Measurements from ENCODE around the gene GAL3ST1.

GAL3ST1 gene

GRCh38 chr22:30531651-30532608 lies 42.5 kb downstream of the GAL3ST1 start:
- DNase-seq: no peak

DNA sequence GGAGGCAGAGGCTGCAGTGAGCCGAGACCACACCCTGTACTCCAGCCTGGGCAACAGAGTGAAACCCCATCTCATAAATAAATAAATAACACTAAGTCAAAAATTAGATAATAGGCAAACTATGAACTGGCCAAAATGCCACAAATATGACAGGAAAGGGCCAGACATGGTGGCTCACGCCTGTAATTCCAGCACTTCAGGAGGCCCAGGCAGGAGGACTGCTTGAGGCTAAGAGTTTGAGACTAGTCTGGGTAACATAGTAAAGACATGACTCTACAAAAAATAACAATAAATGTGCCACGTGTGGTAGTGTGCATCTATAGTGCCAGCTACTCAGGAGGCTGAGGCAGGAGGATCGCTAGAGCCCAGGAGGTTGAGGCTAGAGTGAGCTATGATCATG lies 47.8 kb downstream of the GAL3ST1 start:
- no peak for DNase-seq

DNA sequence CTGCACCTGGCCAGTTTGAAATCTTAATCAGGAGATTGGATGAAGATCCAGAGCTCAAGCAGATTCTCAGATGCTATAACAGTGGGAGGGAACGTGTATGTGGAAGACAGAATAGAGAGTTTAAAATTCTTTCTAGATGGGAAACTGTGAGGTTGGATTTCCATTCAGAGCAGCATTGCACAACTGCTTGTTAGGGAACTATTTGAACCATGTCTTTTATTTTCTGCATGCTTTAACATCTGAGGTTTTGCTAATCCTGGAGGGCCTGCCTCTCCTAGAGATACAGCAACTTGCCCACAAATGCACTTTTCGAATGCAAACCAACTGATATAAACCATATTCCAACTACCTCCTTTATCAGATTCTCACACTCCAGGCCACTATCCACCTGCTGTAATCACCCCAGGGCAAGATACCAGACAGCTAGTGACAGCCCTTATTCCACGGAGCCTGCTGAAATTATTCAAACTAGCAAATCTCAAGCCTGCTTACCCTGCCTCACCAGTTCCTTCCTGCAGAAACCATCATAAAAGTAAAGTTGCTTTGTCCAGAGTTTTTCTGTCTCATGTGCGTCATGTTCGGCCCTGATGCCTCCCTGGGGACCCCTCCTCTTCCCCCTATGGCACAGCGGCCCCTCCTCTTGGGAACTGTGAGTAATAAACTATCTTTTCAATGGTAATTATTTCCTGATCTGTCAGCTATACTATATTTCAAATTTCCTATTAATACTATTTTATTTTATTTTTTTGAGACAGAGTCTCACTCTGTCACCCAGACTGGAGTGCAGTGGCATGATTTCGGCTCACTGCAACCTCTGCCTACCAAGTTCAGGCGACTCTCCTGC lies 50.6 kb downstream of the GAL3ST1 start:
- no peak for DNase-seq

DNA sequence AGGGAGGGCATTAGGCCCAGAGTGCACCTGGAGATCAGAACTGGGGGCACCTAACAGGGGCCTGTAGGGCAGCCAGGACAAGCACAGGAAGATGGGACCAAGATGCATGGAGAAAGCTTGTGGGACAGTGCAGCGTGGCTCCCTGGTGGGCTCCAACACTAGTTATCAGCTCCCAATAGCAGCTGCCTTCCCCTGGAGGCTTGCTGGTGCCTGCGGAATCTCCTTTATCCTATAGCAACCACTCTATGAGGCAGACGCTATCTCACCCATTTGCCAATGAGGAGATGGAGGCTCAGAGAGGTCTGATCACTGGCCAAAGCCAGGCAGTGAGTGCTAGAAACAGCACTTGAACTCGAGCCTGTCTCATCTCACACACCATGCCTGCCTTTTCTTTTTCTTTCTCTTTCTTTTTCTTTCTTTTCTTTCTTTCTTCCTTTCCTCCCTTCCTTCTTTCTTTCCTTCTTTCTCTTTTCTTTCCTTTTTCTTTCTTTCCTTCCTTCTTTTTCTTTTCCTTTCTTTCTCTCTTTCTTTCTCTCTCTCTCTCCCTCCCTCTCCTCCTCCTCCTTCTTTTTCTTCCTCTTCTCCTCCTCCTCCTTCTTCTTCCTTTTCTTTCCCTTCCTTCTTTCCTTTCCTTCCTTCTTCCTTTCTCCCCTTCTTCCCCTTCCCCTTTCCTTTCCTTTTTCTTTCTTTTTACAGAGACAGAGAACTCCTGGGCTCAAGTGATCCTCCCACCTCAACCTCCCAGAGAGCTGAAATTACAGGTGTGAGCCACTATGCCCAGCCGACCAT lies 52.9 kb downstream of the GAL3ST1 start:
- no peak for DNase-seq

- no peak for DNase-seq
Measured at GRCh38 chr22:30519842-30520425, 54.5 kb downstream of the GAL3ST1 start.

GRCh38 chr22:30516731-30517130 lies 57.7 kb downstream of the GAL3ST1 start:
- DNase-seq: no peak

DNA sequence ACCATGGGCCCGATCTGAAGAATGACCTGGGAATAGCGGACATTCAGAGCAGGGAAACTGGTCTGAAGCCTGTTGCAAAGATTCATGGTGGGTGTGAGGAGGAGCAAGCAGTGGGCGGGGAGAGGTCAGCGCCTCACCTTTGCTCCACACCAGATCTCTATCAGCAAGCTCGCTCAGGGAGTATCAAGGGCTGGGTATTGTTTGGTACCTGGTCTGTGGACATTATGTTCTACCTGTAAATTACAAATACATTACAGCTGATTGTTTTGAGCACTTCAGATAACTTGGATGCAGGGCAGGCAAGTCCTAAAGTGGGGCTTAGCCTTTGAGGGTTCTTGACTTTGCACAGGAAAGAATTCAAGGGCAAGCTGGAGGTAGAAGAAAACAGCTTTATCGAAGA lies 58.2 kb downstream of the GAL3ST1 start:
- no peak for DNase-seq

- DNase-seq: no peak
Measured at GRCh38 chr22:30514252-30514651, 60.2 kb downstream of the GAL3ST1 start.

DNA sequence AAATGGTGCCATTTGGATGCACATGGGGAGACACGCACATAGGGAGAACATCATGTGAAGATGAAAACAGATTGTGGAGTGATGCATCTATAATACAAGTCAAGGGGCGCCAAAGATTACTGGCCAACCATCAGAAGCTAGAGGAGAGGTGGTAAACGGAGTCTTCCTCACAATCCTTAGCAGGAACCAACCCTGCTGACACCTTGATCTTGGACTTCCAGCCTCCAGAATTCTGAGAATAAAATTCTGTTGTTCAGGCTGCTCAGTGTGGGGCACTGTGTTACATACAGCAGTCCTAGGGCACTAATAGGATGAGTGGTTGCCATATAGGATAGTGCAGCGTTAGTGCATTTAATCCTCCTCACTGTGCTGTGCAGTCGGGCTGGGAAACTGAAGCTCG lies 61.0 kb downstream of the GAL3ST1 start:
- no peak for DNase-seq

DNA sequence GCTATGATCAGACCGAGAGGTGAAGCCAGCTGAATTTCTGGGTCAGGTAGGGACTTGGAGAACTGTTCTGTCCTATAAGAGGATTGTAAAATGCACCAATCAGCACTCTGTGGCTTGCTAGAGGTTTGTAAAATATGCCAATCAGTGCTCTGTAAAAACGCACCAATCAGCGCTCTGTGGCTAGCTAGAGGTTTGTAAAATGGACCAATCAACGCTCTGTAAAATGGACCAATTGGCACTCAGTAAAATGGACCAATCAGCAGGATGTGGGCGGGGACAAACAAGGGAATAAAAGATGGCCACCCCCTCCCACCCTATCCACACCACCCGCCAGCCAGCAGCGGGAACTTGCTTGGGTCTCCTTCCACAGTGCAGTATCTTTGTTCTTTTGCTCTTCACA lies 62.6 kb downstream of the GAL3ST1 start:
- no peak for DNase-seq

- DNase-seq: no peak
Measured at GRCh38 chr22:30511109-30511508, 63.4 kb downstream of the GAL3ST1 start.

GRCh38 chr22:30508216-30508615 lies 66.2 kb downstream of the GAL3ST1 start:
- no peak for DNase-seq

DNA sequence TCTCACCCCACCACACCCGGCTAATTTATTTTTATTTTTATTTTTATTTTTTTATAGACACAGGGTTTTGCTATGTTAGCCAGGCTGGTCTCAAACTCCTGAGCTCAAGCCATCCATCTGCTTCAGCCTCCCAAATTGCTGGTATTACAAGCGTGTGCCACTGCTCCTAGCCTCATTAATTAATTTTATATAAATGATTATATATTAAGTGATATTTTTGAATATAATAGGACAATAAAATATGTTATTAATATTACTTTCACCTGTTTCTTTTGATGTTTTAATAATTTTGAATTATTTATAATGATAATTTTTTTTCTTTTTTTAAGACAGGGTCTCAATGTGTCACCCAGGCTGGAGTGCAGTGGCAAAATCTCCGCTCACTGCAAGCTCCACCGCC lies 66.8 kb downstream of the GAL3ST1 start:
- no peak for DNase-seq

- no peak for DNase-seq
Measured at GRCh38 chr22:30506507-30506968, 67.9 kb downstream of the GAL3ST1 start.

Data from NCI-H1417 (cell line).